Measurements from ENCODE around the gene GADL1. TPM values are rescaled to one million over a fixed set of nuclear protein-coding genes. Genes with fewer than 3 reads are reported as not detected.

GADL1 gene
- total RNA-seq, result not detected
- long read RNA-seq, partial matches to known transcripts, result 0 of 1 reads
- long read RNA-seq, other reads (novel, unspliced or antisense), result 0 of 1 reads

- intact Hi-C loops (cut with DNase I), result no loop called here
- Histone ChIP-seq H3K27me3 (ENCODE audit: low read depth) (peaks cover 22% of the 10 kb centered on the region), H3K4me1 (peaks cover 13% of the 10 kb centered on the region), H3K27ac (no peak within 1 kb of the TSS), H3K36me3 (no peaks in the 10 kb centered on the region), H3K4me3 (peak within 1 kb of the TSS; percentile 64), H3K9me3 (no peaks in the 10 kb centered on the region)
- ATAC-seq (peak; percentile 70 to 88), DNase-seq (peak; percentile 63)
- no peak for TF ChIP-seq CTCF (IDR thresholded peaks at IDR 0.05)
Measured at GRCh38 chr3:30894521-30895251, at the start of gene GADL1. TSS of gene GADL1 (minus strand) at chr3:30894661. CDS start at chr3:30894614, 47 bp downstream.

- intact Hi-C loops (cut with DNase I), result no loop called here
- no peak for TF ChIP-seq CTCF (IDR thresholded peaks at IDR 0.05)
- DNase-seq, result no peak
- Histone ChIP-seq H3K4me3 (no peak overlapping the region), H3K36me3 (no peaks in the 10 kb centered on the region), H3K27me3 (ENCODE audit: low read depth) (no peaks in the 10 kb centered on the region), H3K27ac (no peak overlapping the region), H3K9me3 (no peaks in the 10 kb centered on the region), H3K4me1 (no peaks in the 10 kb centered on the region)
- ATAC-seq, result no peak
Measured at GRCh38 chr3:30944124-30944523, 49.7 kb upstream of the GADL1 start.

DNA sequence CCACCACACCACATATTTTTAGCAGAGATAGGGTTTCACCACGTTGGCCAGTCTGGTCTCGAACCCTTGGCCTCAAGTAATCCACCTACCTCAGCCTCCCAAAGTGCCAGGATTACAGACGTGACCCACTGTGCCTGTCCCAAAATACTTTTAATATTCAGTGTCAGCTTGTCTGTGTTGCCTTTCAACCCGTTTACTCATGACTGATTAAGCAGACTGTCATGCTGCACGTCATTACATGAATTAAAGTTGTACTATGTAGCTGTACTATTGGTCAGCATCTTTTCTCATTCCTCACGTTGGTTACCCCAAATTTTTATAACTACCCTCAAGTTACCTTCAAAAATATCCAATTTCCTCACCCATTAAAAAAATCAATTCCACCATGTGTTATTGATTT, 48.7 kb upstream of the GADL1 start:
- intact Hi-C loops (cut with DNase I), result no loop called here

DNA sequence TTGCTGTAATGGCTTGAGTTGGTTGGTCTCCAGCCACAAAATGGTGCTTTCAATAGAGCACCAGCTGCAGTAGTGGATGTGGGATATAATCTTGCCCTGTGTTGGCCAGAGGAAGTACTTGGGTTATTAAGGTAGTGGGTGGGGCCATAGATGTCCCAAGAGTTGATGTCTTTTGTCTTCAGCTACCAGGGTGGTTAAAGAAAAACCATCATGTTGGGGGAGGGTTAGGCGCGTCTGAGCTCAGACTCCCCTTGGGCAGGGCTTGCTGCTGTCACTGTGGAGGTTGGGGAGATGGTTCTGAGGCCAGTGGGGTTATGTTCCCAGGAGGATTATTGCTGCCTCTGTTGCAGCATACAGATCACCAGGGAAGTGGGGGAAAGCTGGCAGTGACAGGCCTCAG, 46.9 kb upstream of the GADL1 start:
- DNase-seq (no peak), ATAC-seq (no peak)
- no peak overlapping the region for H3K4me3 ChIP-seq
- no peak overlapping the region for H3K27ac ChIP-seq
- H3K36me3 ChIP-seq, result no peaks in the 10 kb centered on the region
- no peak for TF ChIP-seq CTCF (IDR thresholded peaks at IDR 0.05)
- intact Hi-C loops (cut with DNase I), result no loop called here
- no peaks in the 10 kb centered on the region for H3K27me3 ChIP-seq (ENCODE audit: low read depth)
- no peaks in the 10 kb centered on the region for H3K4me1 ChIP-seq
- H3K9me3 ChIP-seq, result no peaks in the 10 kb centered on the region

More for the DNA sequence above, 48.7 kb upstream of the GADL1 start:
- no peak overlapping the region for H3K4me3 ChIP-seq
- H3K27ac ChIP-seq, result no peak overlapping the region
- H3K4me1 ChIP-seq, result no peaks in the 10 kb centered on the region
- no peaks in the 10 kb centered on the region for H3K36me3 ChIP-seq
- ATAC-seq, result no peak
- H3K27me3 ChIP-seq (ENCODE audit: low read depth), result no peaks in the 10 kb centered on the region
- TF ChIP-seq CTCF (IDR thresholded peaks at IDR 0.05), result no peak
- no peaks in the 10 kb centered on the region for H3K9me3 ChIP-seq
- DNase-seq, result no peak

- no peaks in the 10 kb centered on the region for H3K27me3 ChIP-seq (ENCODE audit: low read depth)
- intact Hi-C loops (cut with DNase I), result no loop called here
- ATAC-seq, result no peak
Measured at GRCh38 chr3:30940740-30941139, 46.3 kb upstream of the GADL1 start.

More at GRCh38 chr3:30940740-30941139, 46.3 kb upstream of the GADL1 start:
- no peak overlapping the region for H3K4me3 ChIP-seq
- no peak for DNase-seq
- no peaks in the 10 kb centered on the region for H3K9me3 ChIP-seq
- no peaks in the 10 kb centered on the region for H3K4me1 ChIP-seq
- no peak overlapping the region for H3K27ac ChIP-seq
- H3K36me3 ChIP-seq, result no peaks in the 10 kb centered on the region
- no peak for TF ChIP-seq CTCF (IDR thresholded peaks at IDR 0.05)
